SU-DHL-6 (cell line): Measurements from ENCODE around the gene BANF2.

Experiments
- H2AFZ ChIP-seq: fragments of 200-600 bp; sonication (generic); 2 replicates; pipeline ENCODE4 v1.6.1; 2014; ENCODE audit warnings: low read depth, mild to moderate bottlenecking, moderate library complexity, mixed read lengths, antibody characterized with exemption, low read length; ENCODE audit not compliant: severe bottlenecking
- H3F3A ChIP-seq: fragments of 200-600 bp; shearing (Covaris generic); 2 replicates; pipeline ENCODE4 v1.6.0; 2016; ENCODE audit warnings: antibody characterized with exemption, mild to moderate bottlenecking; ENCODE audit not compliant: insufficient read depth
- H3K27ac ChIP-seq: fragments of 200-600 bp; sonication (generic); 2 replicates; pipeline ENCODE4 v1.5.1; 2016; ENCODE audit warnings: low read depth, mild to moderate bottlenecking, low read length, moderate library complexity, mixed read lengths
- H3K27me3 ChIP-seq: fragments of 200-600 bp; sonication (generic), shearing (Covaris generic); 2 replicates; pipeline ENCODE4 v1.6.0; 2014; ENCODE audit warnings: mild to moderate bottlenecking, low read length
- H3K36me3 ChIP-seq: fragments of 200-600 bp; sonication (generic); 2 replicates; pipeline ENCODE4 v1.6.1; 2014; ENCODE audit warnings: mild to moderate bottlenecking, low read length, mixed read lengths
- H3K4me2 ChIP-seq: fragments of 300-600, 200-600 bp; shearing (Covaris generic), sonication (generic); 2 replicates; pipeline ENCODE4 v1.6.0; 2014; ENCODE audit warnings: low read length, low read depth, mild to moderate bottlenecking; ENCODE audit not compliant: poor library complexity, severe bottlenecking
- H3K4me3 ChIP-seq: fragments of 200-600 bp; sonication (generic); 2 replicates; pipeline ENCODE4 v1.5.1; 2014; ENCODE audit warnings: antibody characterized with exemption, low read length, mild to moderate bottlenecking, mixed read lengths; ENCODE audit not compliant: insufficient read depth, poor library complexity, severe bottlenecking
- H3K79me2 ChIP-seq: fragments of 200-600 bp; sonication (generic); 2 replicates; pipeline ENCODE4 v1.6.1; 2014; ENCODE audit warnings: mild to moderate bottlenecking, low read length, moderate library complexity; ENCODE audit not compliant: insufficient read depth
- H3K9ac ChIP-seq: fragments of 200-600 bp; sonication (generic); 2 replicates; pipeline ENCODE4 v1.7.0; 2014; ENCODE audit warnings: mild to moderate bottlenecking, low read length
- H3K9me2 ChIP-seq: fragments of 200-600 bp; sonication (generic); replicated peaks from 2 replicates; pipeline ENCODE4 v1.6.1; 2014; ENCODE audit warnings: low read length; ENCODE audit not compliant: insufficient read depth
- H3K9me3 ChIP-seq: fragments of 200-600 bp; sonication (generic); 2 replicates; pipeline ENCODE4 v1.6.1; 2014; ENCODE audit warnings: low read length, mixed read lengths; ENCODE audit not compliant: insufficient read depth
- H4K20me1 ChIP-seq: fragments of 200-600 bp; sonication (generic); 2 replicates; pipeline ENCODE4 v1.6.1; 2014; ENCODE audit warnings: low read depth, mild to moderate bottlenecking, antibody characterized with exemption, low read length, moderate library complexity, mixed read lengths
- EZH2phosphoT487 ChIP-seq: fragments of 200-600 bp; sonication (generic), shearing (Covaris generic); conservative IDR thresholded peaks from 2 replicates; pipeline ENCODE4 v1.6.1; 2018; ENCODE audit warnings: mild to moderate bottlenecking, antibody characterized with exemption, low read length, moderate library complexity, mixed read lengths
- TF ChIP-seq, protein P1 (sequence below): fragments of 200-600 bp; sonication (generic); IDR thresholded peaks from one replicate; pipeline ENCODE4 v1.5.1; 2017; ENCODE audit warnings: antibody characterized with exemption, mild to moderate bottlenecking, low read length, moderate library complexity; ENCODE audit not compliant: insufficient read depth, poor library complexity, severe bottlenecking

BANF2 gene

DNA sequence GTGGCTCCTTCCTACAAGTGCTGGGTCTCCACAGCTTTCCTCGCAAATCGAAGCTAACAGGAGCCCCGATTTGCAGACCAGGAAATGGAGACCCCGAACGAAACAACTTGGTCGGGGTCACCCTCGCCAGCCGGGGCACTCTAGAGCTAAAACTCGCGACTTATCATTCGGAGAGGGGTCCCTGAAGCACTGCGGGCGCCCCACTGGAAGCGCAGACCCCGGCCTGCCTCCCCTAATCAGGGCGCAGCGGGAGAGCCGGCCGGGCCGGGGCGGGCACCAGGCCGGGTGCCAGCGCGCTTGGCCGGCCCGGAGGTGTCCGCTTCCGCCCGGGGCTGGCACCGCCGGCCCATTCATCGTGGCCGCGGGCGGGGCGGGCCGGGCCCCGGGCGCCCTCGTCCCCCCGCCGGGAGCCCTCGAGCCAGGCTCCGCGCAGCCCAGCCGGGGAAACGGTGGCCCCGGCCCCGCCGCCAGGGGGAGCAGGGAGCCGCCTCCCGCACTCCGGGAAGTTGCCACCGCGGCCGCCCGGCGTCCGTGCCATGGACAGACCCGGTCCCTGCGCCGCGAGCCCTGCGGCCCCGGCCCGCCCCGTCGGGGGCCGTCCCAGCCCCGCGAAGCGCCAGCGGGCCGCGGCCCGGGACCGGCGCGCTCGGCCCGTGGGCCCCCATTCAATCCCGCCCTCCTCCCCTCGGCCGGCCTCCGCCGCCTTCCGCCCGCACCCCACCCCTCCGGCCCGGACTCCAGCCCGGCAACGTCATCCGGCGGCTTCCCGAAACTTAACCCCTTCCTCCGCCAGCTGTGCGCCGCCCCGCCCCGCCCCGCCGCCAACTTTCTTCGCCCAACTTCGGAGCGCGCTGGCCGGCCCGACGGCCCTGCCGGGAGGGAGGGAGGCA lies 18.7 kb upstream of the BANF2 start:
- Histone ChIP-seq H3K9me2 (no peaks in the 10 kb centered on the region), H3K9me3 (no peaks in the 10 kb centered on the region), H3K4me3 (peak overlapping the region; percentile 61), H3K4me2 (peak overlapping the region; percentile 51), H3F3A (no peaks in the 10 kb centered on the region), H3K36me3 (no peaks in the 10 kb centered on the region), H2AFZ (no peak overlapping the region), H3K9ac (peak overlapping the region; percentile 58), H4K20me1 (no peaks in the 10 kb centered on the region), H3K27me3 (no peaks in the 10 kb centered on the region), H3K27ac (no peak overlapping the region), H3K79me2 (0 out of 2 replicates have a peak, but pooled peaks cover 6% of the 10 kb centered on the region)
- TF ChIP-seq EZH2phosphoT487 = no peak
- TF ChIP-seq, protein P1, sequence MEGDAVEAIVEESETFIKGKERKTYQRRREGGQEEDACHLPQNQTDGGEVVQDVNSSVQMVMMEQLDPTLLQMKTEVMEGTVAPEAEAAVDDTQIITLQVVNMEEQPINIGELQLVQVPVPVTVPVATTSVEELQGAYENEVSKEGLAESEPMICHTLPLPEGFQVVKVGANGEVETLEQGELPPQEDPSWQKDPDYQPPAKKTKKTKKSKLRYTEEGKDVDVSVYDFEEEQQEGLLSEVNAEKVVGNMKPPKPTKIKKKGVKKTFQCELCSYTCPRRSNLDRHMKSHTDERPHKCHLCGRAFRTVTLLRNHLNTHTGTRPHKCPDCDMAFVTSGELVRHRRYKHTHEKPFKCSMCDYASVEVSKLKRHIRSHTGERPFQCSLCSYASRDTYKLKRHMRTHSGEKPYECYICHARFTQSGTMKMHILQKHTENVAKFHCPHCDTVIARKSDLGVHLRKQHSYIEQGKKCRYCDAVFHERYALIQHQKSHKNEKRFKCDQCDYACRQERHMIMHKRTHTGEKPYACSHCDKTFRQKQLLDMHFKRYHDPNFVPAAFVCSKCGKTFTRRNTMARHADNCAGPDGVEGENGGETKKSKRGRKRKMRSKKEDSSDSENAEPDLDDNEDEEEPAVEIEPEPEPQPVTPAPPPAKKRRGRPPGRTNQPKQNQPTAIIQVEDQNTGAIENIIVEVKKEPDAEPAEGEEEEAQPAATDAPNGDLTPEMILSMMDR = no peak

DNA sequence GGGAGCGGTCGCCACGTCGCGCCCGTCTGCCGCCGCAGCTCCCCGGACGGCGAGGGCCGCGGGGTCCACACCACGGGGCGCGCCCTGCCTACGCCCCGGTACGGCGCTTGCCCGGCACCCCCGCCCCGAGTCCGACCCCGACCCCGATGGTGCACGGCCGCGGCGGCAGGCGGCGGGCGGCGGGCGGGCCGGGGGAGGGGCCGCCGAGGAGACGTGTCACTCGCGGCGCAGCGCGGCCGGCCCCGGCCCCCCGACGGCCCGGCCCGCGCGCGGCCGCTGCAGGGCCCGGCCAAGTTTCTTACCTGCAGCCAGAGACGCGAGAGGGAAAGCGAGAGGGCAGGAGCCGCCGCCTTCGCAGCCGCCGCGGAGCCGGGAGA lies 18.1 kb upstream of the BANF2 start:
- Histone ChIP-seq H2AFZ (no peak overlapping the region), H3K79me2 (0 out of 2 replicates have a peak, but pooled peaks cover 6% of the 10 kb centered on the region), H3K9ac (peak overlapping the region; percentile 58), H3K9me3 (no peaks in the 10 kb centered on the region), H3K27ac (no peak overlapping the region; the same call in 1 of the 2 replicates), H4K20me1 (no peaks in the 10 kb centered on the region), H3F3A (no peaks in the 10 kb centered on the region), H3K4me2 (peak overlapping the region; percentile 35), H3K9me2 (no peaks in the 10 kb centered on the region), H3K27me3 (no peaks in the 10 kb centered on the region), H3K36me3 (no peaks in the 10 kb centered on the region), H3K4me3 (peak overlapping the region; percentile 61)
- no peak for TF ChIP-seq EZH2phosphoT487
- TF ChIP-seq, protein P1 = no peak

DNA sequence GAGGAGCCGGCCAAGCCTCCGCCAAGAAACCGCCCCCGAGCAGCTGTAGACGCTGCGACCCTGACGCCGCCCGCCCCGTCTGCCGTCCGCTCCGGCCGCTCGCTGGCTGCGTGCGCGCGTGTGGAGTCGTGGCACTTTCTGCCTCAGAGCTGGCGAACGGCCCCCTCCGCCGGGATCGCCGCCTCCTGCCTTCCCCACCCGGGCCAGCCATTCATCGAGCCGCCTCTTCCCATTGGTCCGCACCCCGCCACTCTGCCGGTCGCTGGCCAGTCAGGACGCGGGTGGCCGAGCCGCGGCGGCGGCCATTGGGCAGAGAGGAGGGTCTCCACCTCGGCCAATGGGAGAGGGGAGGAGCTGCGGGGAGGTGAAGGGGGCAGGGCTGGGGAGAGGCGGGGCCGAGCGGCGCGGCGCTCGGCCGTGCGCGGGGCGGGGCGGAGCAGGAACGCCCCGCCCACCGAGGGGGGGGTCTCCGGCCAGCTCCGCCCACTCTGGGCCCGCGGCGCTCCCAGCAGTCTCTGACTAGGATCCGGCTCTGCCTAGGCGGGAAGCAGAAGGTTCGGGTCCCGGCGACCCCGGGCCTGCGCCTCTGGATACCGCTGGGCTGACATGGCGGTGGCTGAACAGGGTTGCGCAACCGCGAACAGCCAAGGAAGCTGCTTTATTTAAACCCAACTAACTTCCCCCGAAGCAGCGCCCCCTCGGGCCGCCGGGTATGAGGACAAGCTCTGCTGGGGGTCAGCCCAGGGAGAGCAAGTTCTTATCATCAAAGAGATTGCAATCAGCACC lies 17.5 kb upstream of the BANF2 start, which contains the start of gene RRBP1:
RRBP1 (minus strand) TSS at position 140 of the 786 bp plus-strand sequence. CDS start 21,735 bp downstream, outside the sequence.
- no peaks in the 10 kb centered on the region for H3K9me3 ChIP-seq
- H3K9me2 ChIP-seq = no peaks in the 10 kb centered on the region
- peak within 1 kb of the TSS; percentile 63 for H3K4me3 ChIP-seq
- peak within 1 kb of the TSS; percentile 58 for H3K9ac ChIP-seq
- no peaks in the 10 kb centered on the region for H4K20me1 ChIP-seq
- TF ChIP-seq, protein P1 = peak; percentile 95
- TF ChIP-seq EZH2phosphoT487 = no peak
- 0 out of 2 replicates have a peak, but pooled peaks cover 6% of the 10 kb centered on the region for H3K79me2 ChIP-seq
- H2AFZ ChIP-seq = peak within 1 kb of the TSS; percentile 66
- no peaks in the 10 kb centered on the region for H3K27me3 ChIP-seq
- H3K27ac ChIP-seq = peak within 1 kb of the TSS; percentile 35; the same call in 1 of the 2 replicates
- H3K36me3 ChIP-seq = no peaks in the 10 kb centered on the region
- H3F3A ChIP-seq = no peaks in the 10 kb centered on the region
- H3K4me2 ChIP-seq = peak within 1 kb of the TSS; percentile 55
